Endothelial cell (in vitro differentiated cells): ENCODE results near the gene SKP1. TPM values are rescaled to one million over a fixed set of nuclear protein-coding genes. Genes with fewer than 3 reads are reported as not detected.

ENCODE experiments used
- DNase-seq: peaks from one replicate; pipeline ENCODE4 v3.0.0; 2021; ENCODE audit warnings: low spot score
- H3K27ac Mint-ChIP-seq: one replicate; pipeline ENCODE4 v1.8.0; 2021; ENCODE audit warnings: mixed read lengths, inconsistent platforms; ENCODE audit not compliant: unreplicated experiment
- H3K27me3 Mint-ChIP-seq: one replicate; pipeline ENCODE4 v1.8.0; 2021; ENCODE audit warnings: mild to moderate bottlenecking, moderate library complexity, mixed read lengths, inconsistent platforms; ENCODE audit not compliant: unreplicated experiment
- H3K36me3 Mint-ChIP-seq: one replicate; pipeline ENCODE4 v1.8.0; 2021; ENCODE audit warnings: mild to moderate bottlenecking, low read depth, mixed read lengths, inconsistent platforms; ENCODE audit not compliant: unreplicated experiment
- H3K4me1 Mint-ChIP-seq: one replicate; pipeline ENCODE4 v1.8.0; 2021; ENCODE audit warnings: mild to moderate bottlenecking, mixed read lengths, inconsistent platforms; ENCODE audit not compliant: unreplicated experiment
- H3K4me3 Mint-ChIP-seq: one replicate; pipeline ENCODE4 v1.8.0; 2021; ENCODE audit warnings: mild to moderate bottlenecking, mixed read lengths, inconsistent platforms; ENCODE audit not compliant: unreplicated experiment
- H3K9me3 Mint-ChIP-seq: one replicate; pipeline ENCODE4 v1.8.0; 2021; ENCODE audit warnings: mixed read lengths, inconsistent platforms; ENCODE audit not compliant: unreplicated experiment
- total RNA-seq: library from RNA; stranded (reverse); fragmentation: NEBNext Ultra II Directional; extraction: Animal tissue kit (Norgen Biotek cat#: 25700); gene quantifications from one replicate; pipeline ENCODE4 v1.2.1, GENCODE V29; 2021; ENCODE audit not compliant: unreplicated experiment
- TF ChIP-seq, protein P1 (sequence below): fragments of 200-600 bp; sonication (generic); IDR thresholded peaks from one replicate; pipeline ENCODE4 v1.5.0; 2021; ENCODE audit warnings: antibody characterized with exemption; ENCODE audit not compliant: unreplicated experiment

The SKP1 gene
- total RNA-seq, 1 donor from 2014 or later = 471 TPM

DNA sequence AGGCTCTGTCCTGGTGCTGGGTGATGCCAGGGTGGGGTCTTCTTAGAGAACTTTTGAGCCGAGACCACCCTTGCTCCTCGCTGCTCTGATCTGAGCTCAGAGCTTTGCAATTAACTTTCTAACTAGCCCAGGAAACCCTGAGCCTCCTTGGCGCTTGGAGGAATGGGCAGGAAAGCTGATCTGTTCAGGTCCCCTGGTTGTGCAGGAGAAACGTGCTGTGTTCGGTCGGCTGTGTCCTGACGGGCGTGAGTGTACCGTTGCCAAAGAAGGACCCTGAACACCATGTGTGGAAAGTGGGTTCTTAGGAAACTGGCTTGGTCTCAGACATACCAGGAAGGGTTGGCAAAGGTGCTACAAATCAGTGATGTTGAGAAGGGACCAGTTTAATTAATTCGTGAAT, 60.5 kb downstream of the SKP1 start:
- peak overlapping the region; percentile 66 for H3K4me3 Mint-ChIP-seq
- peaks cover 7% of the 10 kb centered on the region for H3K36me3 Mint-ChIP-seq
- peaks cover 12% of the 10 kb centered on the region for H3K27me3 Mint-ChIP-seq
- DNase-seq = no peak
- peaks cover 7% of the 10 kb centered on the region for H3K4me1 Mint-ChIP-seq
- no peaks in the 10 kb centered on the region for H3K9me3 Mint-ChIP-seq
- TF ChIP-seq, protein P1, sequence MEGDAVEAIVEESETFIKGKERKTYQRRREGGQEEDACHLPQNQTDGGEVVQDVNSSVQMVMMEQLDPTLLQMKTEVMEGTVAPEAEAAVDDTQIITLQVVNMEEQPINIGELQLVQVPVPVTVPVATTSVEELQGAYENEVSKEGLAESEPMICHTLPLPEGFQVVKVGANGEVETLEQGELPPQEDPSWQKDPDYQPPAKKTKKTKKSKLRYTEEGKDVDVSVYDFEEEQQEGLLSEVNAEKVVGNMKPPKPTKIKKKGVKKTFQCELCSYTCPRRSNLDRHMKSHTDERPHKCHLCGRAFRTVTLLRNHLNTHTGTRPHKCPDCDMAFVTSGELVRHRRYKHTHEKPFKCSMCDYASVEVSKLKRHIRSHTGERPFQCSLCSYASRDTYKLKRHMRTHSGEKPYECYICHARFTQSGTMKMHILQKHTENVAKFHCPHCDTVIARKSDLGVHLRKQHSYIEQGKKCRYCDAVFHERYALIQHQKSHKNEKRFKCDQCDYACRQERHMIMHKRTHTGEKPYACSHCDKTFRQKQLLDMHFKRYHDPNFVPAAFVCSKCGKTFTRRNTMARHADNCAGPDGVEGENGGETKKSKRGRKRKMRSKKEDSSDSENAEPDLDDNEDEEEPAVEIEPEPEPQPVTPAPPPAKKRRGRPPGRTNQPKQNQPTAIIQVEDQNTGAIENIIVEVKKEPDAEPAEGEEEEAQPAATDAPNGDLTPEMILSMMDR = no peak
- no peak overlapping the region for H3K27ac Mint-ChIP-seq

DNA sequence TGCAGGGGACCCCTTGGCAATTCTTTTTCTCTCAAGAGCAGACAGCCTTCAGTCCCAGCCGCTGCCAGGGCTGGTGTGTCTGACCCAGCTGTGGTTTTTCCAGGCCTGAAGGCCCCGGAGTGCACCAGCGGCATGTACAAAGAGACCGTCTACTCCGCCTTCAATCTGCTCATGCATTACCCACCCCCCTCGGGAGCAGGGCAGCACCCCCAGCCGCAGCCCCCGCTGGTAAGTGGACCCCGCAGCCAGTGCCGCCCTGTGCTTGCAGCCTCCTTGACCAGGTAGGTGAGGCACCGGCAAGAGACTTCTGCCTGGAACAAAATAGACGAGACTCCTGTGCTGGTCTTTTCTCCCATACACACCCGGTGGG, 61.0 kb downstream of the SKP1 start:
- TF ChIP-seq, protein P1 = no peak
- H3K4me3 Mint-ChIP-seq = peak overlapping the region; percentile 66
- no peak overlapping the region for H3K27ac Mint-ChIP-seq
- peaks cover 12% of the 10 kb centered on the region for H3K4me1 Mint-ChIP-seq
- peaks cover 12% of the 10 kb centered on the region for H3K27me3 Mint-ChIP-seq
- DNase-seq = no peak
- H3K9me3 Mint-ChIP-seq = no peaks in the 10 kb centered on the region
- peaks cover 7% of the 10 kb centered on the region for H3K36me3 Mint-ChIP-seq

DNA sequence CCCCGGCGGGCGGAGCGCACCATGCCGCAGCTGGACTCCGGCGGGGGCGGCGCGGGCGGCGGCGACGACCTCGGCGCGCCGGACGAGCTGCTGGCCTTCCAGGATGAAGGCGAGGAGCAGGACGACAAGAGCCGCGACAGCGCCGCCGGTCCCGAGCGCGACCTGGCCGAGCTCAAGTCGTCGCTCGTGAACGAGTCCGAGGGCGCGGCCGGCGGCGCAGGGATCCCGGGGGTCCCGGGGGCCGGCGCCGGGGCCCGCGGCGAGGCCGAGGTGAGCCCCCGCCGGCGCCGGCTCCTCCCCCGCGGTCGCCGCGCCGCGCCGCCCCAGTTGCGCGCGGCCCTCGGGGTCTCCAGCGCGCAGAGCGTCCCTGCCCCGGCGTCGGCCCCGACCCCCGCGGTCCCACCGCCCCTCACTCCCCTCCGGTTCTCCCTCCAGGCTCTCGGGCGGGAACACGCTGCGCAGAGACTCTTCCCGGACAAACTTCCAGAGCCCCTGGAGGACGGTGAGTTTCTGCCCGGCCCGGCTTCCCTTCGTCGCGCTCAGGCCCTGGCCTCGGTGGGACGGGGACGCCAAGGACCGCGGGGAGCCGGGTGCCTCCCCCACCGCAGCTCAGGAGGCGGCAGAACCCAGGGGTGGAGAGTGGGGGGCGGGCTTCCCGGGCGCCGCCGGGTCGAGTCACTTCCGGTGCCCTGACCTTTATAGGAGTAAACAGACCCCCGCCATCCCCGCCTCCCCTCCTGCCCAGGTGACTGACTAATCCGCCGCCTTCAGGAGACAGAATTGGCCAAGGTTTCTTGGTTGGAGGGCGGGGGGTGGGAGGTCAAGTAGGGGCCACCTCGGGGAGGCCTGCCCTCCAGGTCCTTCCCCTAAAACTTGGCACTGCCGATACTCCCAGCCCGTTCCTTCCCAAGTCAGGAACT, 61.6 kb downstream of the SKP1 start:
- TF ChIP-seq, protein P1 = no peak
- H3K27ac Mint-ChIP-seq = no peak overlapping the region
- peak overlapping the region; percentile 73 for H3K4me3 Mint-ChIP-seq
- peaks cover 10% of the 10 kb centered on the region for H3K27me3 Mint-ChIP-seq
- peaks cover 4% of the 10 kb centered on the region for H3K36me3 Mint-ChIP-seq
- no peaks in the 10 kb centered on the region for H3K9me3 Mint-ChIP-seq
- peak; percentile 31 for DNase-seq
- H3K4me1 Mint-ChIP-seq = peaks cover 16% of the 10 kb centered on the region

DNA sequence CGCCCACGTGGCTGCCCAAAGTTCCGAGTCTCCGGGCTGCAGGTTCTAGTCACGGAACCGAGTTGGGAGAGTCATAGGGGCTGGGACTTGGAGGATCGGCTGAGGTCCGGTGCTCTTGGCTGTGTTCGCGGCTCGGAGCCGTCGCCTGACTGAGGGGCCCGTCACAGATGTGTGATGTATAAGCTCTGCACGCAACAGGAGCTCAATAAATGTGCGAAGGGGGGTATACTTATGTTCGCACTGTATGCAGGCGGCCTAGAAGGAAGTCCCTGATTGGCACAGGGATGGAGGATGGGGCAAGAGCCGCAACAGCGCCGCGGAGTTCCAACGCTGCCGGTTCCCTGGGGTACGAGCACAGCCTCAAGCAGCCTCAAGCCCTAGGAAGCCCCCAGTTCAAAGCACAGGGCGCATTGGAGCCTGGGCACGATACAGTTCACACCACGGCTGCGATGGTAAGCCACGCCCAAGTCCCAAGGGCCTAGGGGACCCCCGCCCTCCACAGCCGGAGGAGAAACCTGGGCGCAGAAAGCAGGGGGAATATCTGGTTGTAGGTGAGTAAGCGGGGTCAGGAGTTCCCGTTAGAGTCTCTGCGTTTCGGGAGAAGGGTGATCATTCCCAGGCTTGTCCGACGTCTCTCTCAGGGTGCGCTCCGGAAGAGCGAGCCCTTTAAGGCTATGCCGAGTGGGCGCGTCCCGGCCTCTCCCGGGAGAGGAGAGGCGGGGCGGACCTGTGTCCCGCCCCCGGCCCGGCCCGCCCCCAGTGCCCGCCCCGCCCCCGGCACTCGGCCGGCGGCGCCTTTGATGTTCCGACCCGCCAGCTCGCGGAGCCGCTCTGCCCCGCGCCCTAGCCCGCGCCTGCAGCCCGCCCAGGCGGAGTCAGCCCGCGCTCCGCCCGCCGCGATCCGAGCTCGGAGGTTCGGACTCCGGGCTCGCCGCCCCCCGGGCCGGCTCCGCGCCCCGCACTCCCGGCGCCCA, 62.6 kb downstream of the SKP1 start, which contains the start of gene TCF7:
Gene TCF7, plus strand, starts transcription at position 780 of the 974 bp plus-strand sequence. CDS start 226 bp downstream, outside the sequence.
- H3K9me3 Mint-ChIP-seq = no peaks in the 10 kb centered on the region
- H3K4me1 Mint-ChIP-seq = peaks cover 16% of the 10 kb centered on the region
- peaks cover 10% of the 10 kb centered on the region for H3K27me3 Mint-ChIP-seq
- peak; percentile 79 for DNase-seq
- peak within 1 kb of the TSS; percentile 87 for H3K4me3 Mint-ChIP-seq
- H3K27ac Mint-ChIP-seq = no peak within 1 kb of the TSS
- peaks cover 4% of the 10 kb centered on the region for H3K36me3 Mint-ChIP-seq
- TF ChIP-seq, protein P1 = no peak
